Chondrocyte (in vitro differentiated cells): ENCODE results near the gene PRKCA. TPM values are rescaled to one million over a fixed set of nuclear protein-coding genes. Genes with fewer than 3 reads are reported as not detected.

ENCODE experiments used
- DNase-seq: peaks from one replicate; pipeline ENCODE4 v3.0.0; 2021; ENCODE audit warnings: mixed read lengths, low spot score
- H3K27ac Mint-ChIP-seq: one replicate; pipeline ENCODE4 v1.8.0; 2021; ENCODE audit warnings: mild to moderate bottlenecking, moderate library complexity, mixed read lengths; ENCODE audit not compliant: unreplicated experiment
- H3K27me3 Mint-ChIP-seq: 2 replicates; pipeline ENCODE4 v1.8.0; 2021; ENCODE audit warnings: low read depth, mixed read lengths
- H3K36me3 Mint-ChIP-seq: 2 replicates; pipeline ENCODE4 v1.8.0; 2021; ENCODE audit warnings: low read depth, mixed read lengths
- H3K4me1 Mint-ChIP-seq: 2 replicates; pipeline ENCODE4 v1.8.0; 2021; ENCODE audit warnings: low read depth, mild to moderate bottlenecking, mixed read lengths
- H3K4me3 Mint-ChIP-seq: one replicate; pipeline ENCODE4 v1.8.0; 2021; ENCODE audit warnings: mild to moderate bottlenecking, moderate library complexity, mixed read lengths; ENCODE audit not compliant: unreplicated experiment
- H3K9me3 Mint-ChIP-seq: 2 replicates; pipeline ENCODE4 v1.8.0; 2021; ENCODE audit warnings: low read depth, mixed read lengths
- total RNA-seq: library from RNA; stranded (reverse); gene quantifications from 3 replicates; pipeline ENCODE4 v1.2.1, GENCODE V29; 2021
- TF ChIP-seq, protein P1 (sequence below): fragments of 200-600 bp; sonication (generic); IDR thresholded peaks from 2 replicates; pipeline ENCODE4 v1.5.0; 2021; ENCODE audit warnings: antibody characterized with exemption, mild to moderate bottlenecking, moderate library complexity

PRKCA gene
- total RNA-seq, 1 donor from 2014 or later, result 51.5 TPM

- Mint-ChIP-seq H3K27ac (no peak overlapping the region), H3K27me3 (no peaks in the 10 kb centered on the region), H3K4me3 (no peak overlapping the region), H3K36me3 (peaks cover 3% of the 10 kb centered on the region), H3K4me1 (peaks cover 29% of the 10 kb centered on the region), H3K9me3 (no peaks in the 10 kb centered on the region)
- TF ChIP-seq, protein P1, sequence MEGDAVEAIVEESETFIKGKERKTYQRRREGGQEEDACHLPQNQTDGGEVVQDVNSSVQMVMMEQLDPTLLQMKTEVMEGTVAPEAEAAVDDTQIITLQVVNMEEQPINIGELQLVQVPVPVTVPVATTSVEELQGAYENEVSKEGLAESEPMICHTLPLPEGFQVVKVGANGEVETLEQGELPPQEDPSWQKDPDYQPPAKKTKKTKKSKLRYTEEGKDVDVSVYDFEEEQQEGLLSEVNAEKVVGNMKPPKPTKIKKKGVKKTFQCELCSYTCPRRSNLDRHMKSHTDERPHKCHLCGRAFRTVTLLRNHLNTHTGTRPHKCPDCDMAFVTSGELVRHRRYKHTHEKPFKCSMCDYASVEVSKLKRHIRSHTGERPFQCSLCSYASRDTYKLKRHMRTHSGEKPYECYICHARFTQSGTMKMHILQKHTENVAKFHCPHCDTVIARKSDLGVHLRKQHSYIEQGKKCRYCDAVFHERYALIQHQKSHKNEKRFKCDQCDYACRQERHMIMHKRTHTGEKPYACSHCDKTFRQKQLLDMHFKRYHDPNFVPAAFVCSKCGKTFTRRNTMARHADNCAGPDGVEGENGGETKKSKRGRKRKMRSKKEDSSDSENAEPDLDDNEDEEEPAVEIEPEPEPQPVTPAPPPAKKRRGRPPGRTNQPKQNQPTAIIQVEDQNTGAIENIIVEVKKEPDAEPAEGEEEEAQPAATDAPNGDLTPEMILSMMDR, result no peak
- DNase-seq, result no peak
Observed at GRCh38 chr17:66401364-66401763, 99.0 kb downstream of the PRKCA start.

DNA sequence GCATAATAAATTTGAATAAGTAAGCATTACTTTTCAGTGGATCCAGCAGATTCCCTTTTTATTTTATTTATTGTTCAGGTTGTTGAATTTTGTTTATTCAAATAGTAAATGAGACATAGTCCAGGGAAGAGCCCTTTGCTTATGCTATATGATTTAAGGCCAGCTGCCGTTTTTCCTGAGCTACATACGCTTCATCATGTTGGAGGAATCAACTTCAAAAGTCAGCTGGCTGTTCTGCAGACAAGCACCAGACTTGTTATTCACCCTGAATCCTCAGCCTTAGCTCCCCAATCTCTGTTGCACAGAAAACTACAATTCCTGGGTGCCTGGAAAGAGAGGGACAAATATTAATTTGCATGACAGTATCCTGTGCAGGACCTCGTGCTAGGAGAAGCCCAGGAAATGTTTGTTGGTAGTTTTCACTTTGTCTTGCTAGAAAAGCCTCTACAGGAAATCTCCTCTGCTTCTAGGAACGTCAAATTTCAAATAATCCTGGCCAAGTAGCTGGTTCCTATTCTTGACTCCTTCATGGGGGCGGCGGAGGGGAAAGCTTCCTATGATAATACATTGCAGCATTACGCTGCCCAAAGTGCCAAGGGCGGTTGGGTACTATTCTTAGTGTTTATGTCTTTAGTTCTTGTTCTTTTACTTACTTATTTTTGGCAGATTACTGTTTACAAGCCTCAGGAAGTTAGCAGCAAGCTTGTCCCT, 101.6 kb downstream of the PRKCA start:
- Mint-ChIP-seq H3K27ac (peak overlapping the region; percentile 20), H3K4me1 (peaks cover 31% of the 10 kb centered on the region), H3K4me3 (no peak overlapping the region), H3K9me3 (no peaks in the 10 kb centered on the region), H3K36me3 (no peaks in the 10 kb centered on the region), H3K27me3 (no peaks in the 10 kb centered on the region)
- no peak for DNase-seq
- TF ChIP-seq, protein P1, result no peak

DNA sequence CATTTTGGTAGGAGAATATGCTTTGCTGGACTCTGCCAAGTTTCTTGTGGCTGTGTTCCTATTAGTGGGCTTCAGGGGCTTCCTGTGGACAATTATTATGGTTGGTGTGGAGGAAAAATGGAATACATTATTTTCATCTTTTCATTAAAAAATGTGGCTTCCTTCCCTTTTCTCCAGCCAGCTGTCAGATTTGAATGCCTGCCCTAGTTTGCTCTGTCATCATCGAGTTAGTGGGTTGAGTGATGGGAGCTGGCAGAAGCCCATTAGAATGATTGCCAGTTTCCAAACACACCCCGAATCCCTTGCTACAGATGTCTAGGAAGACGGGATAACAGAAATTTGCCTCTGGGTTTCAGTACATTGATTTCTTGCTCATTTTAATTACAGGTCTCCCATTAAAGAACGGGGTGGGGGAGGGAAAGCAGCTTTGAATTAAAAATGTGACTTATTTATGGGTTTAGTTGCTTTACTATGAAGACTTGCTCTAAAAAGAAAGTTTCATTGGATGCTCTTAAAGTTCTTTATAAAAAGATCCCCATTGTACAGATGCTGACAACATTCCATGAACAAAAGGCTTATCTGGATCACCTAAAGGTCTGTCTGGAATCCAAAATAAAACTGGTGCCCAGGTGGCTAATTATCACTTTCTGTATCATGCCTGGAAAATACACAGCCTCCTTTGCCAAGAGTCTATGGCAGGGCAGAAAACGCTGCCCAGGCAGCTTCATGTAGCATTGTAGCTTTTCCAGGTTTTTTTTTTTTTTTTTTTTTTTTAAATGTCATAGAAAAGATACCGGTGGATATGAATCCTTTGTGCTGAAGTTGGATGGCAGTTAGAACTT, 103.6 kb downstream of the PRKCA start:
- no peak for DNase-seq
- H3K4me3 Mint-ChIP-seq, result no peak overlapping the region
- no peaks in the 10 kb centered on the region for H3K9me3 Mint-ChIP-seq
- TF ChIP-seq, protein P1, result no peak
- H3K4me1 Mint-ChIP-seq, result peaks cover 31% of the 10 kb centered on the region
- H3K36me3 Mint-ChIP-seq, result no peaks in the 10 kb centered on the region
- no peaks in the 10 kb centered on the region for H3K27me3 Mint-ChIP-seq
- no peak overlapping the region for H3K27ac Mint-ChIP-seq

GRCh38 chr17:66406701-66407644, 104.6 kb downstream of the PRKCA start:
- Mint-ChIP-seq H3K36me3 (no peaks in the 10 kb centered on the region), H3K4me1 (peaks cover 31% of the 10 kb centered on the region), H3K9me3 (no peaks in the 10 kb centered on the region), H3K27ac (no peak overlapping the region), H3K4me3 (no peak overlapping the region), H3K27me3 (no peaks in the 10 kb centered on the region)
- no peak for DNase-seq
- TF ChIP-seq, protein P1, result no peak

DNA sequence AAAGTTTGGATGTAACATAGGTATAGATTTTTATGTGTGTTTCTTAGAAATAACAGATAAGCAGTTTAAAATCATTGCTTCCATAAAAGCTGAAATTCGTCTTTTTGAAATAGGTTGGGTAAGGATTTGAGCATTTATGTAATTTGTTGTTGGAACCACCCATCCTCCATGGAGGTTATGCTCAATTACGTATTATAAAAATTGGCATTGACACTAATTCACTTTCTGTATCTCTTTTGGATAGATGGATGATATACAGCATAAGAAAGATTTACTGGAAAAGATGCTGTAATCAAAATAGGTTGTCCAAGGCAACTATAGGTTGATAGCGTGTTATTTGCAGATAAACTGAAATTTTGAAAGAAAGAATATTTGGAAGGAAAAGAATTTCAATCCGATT, 105.5 kb downstream of the PRKCA start:
- DNase-seq, result no peak
- Mint-ChIP-seq H3K27ac (no peak overlapping the region), H3K36me3 (no peaks in the 10 kb centered on the region), H3K4me1 (peaks cover 30% of the 10 kb centered on the region), H3K9me3 (no peaks in the 10 kb centered on the region), H3K4me3 (no peak overlapping the region), H3K27me3 (no peaks in the 10 kb centered on the region)
- TF ChIP-seq, protein P1, result no peak
